Stimulated activated CD4-positive, alpha-beta T cell treated with anti-CD3 and anti-CD28 coated beads, TNF-alpha, amount 100 ng/mL, for 1 hour (primary cell): ENCODE results near the gene NOTO.
A peak's percentile ranks its signal among the peaks of the same experiment; 100 is the strongest.

Experiments used
- DNase-seq, 3 donors: peaks; one replicate each; pipeline ENCODE4 v3.0.0-alpha.2; 2020; ENCODE audit warnings: low read depth in 3 of 3, low spot score in 1 of 3

NOTO gene

GRCh38 chr2:73233932-73234832 is 31.8 kb downstream of the NOTO start, which contains the start of gene CCT7:
Gene CCT7 (plus strand): TSS chr2:73234308. CDS start chr2:73234379, 71 bp downstream.
- DNase-seq: peak; percentile 68 to 69 (median 68)

- DNase-seq: no peak
Observed at GRCh38 chr2:73235315-73236028, 33.1 kb downstream of the NOTO start.

GRCh38 chr2:73237168-73237567 is 34.8 kb downstream of the NOTO start:
- no peak for DNase-seq

GRCh38 chr2:73238149-73238548 is 35.8 kb downstream of the NOTO start:
- no peak for DNase-seq

- DNase-seq: no peak
Observed at GRCh38 chr2:73238976-73239375, 36.6 kb downstream of the NOTO start.

- DNase-seq: no peak
Observed at GRCh38 chr2:73239776-73240175, 37.4 kb downstream of the NOTO start.

- no peak for DNase-seq
Observed at GRCh38 chr2:73243884-73244570, 41.7 kb downstream of the NOTO start.

- DNase-seq: no peak
Observed at GRCh38 chr2:73244580-73244979, 42.2 kb downstream of the NOTO start.

GRCh38 chr2:73246850-73247249 is 44.5 kb downstream of the NOTO start:
- DNase-seq: no peak

GRCh38 chr2:73249636-73250035 is 47.3 kb downstream of the NOTO start:
- DNase-seq: no peak

- DNase-seq: no peak
Observed at GRCh38 chr2:73250872-73251846, 48.8 kb downstream of the NOTO start.

GRCh38 chr2:73252238-73253027 is 50.1 kb downstream of the NOTO start:
- no peak for DNase-seq

GRCh38 chr2:73253400-73253799 is 51.0 kb downstream of the NOTO start:
- DNase-seq: no peak

- no peak for DNase-seq
Observed at GRCh38 chr2:73253901-73254300, 51.5 kb downstream of the NOTO start.

GRCh38 chr2:73254343-73255006 is 52.1 kb downstream of the NOTO start:
- DNase-seq: no peak

GRCh38 chr2:73255007-73255644 is 52.8 kb downstream of the NOTO start:
- no peak for DNase-seq

GRCh38 chr2:73255907-73256617 is 53.7 kb downstream of the NOTO start:
- DNase-seq: no peak

- no peak for DNase-seq
Observed at GRCh38 chr2:73256618-73256922, 54.2 kb downstream of the NOTO start.
